Osteoblast (primary cell): ENCODE measurements around the gene EVI5L. TPM values are rescaled to one million over a fixed set of nuclear protein-coding genes. Genes with fewer than 3 reads are reported as not detected.

Source experiments
- DNase-seq: peaks from one replicate; pipeline ENCODE4 v3.0.0; 2011; ENCODE audit warnings: low spot score, mixed read lengths; ENCODE audit not compliant: insufficient read length; ENCODE audit errors: missing footprints
- H2AFZ ChIP-seq: 2 replicates; pipeline ENCODE4 v1.6.0; 2011; ENCODE audit warnings: mild to moderate bottlenecking, low read length
- H3K27ac ChIP-seq: 2 replicates; pipeline ENCODE4 v1.5.1; 2011; ENCODE audit warnings: mild to moderate bottlenecking, low read depth, low read length, moderate library complexity
- H3K27me3 ChIP-seq: 2 replicates; pipeline ENCODE4 v1.6.0; 2012; ENCODE audit warnings: mild to moderate bottlenecking, control low read depth, inconsistent platforms, low read length, moderate library complexity; ENCODE audit not compliant: insufficient read depth
- H3K36me3 ChIP-seq: 2 replicates; pipeline ENCODE4 v1.5.1; 2011; ENCODE audit warnings: mild to moderate bottlenecking, low read length, control low read depth, moderate library complexity; ENCODE audit not compliant: insufficient read depth
- H3K4me1 ChIP-seq: 2 replicates; pipeline ENCODE4 v1.5.1; 2011; ENCODE audit warnings: mild to moderate bottlenecking, low read length, control low read depth, moderate library complexity; ENCODE audit not compliant: insufficient read depth
- H3K4me2 ChIP-seq: 2 replicates; pipeline ENCODE4 v1.6.0; 2011; ENCODE audit warnings: mild to moderate bottlenecking, low read length; ENCODE audit not compliant: insufficient read depth
- H3K4me3 ChIP-seq: fragments of 200-600 bp; sonication (generic); 3 replicates; pipeline ENCODE4 v1.5.1; 2012; ENCODE audit warnings: mild to moderate bottlenecking, low read length, inconsistent platforms; ENCODE audit not compliant: insufficient read depth
- H3K79me2 ChIP-seq: 2 replicates; pipeline ENCODE4 v1.6.0; 2012; ENCODE audit warnings: mild to moderate bottlenecking, low read length, control low read depth, inconsistent platforms; ENCODE audit not compliant: insufficient read depth
- H3K9me3 ChIP-seq: 2 replicates; pipeline ENCODE4 v1.5.1; 2011; ENCODE audit warnings: low read depth, low read length, control low read depth
- H4K20me1 ChIP-seq: 2 replicates; pipeline ENCODE4 v1.6.0; 2012; ENCODE audit warnings: mild to moderate bottlenecking, low read length, control low read depth; ENCODE audit not compliant: insufficient read depth
- total RNA-seq: library from RNA; depleted of rRNA; stranded (reverse); fragments of >200 nt; gene quantifications from 2 replicates; pipeline ENCODE4 v1.2.3, GENCODE V29; 2012
- TF ChIP-seq, protein P1 (sequence below): IDR thresholded peaks from 2 replicates; pipeline ENCODE4 v1.5.1; 2011; ENCODE audit warnings: mild to moderate bottlenecking, low read depth, low read length, moderate library complexity; ENCODE audit errors: extremely low read depth

The EVI5L gene
- total RNA-seq, 1 donor: 26.1 TPM

DNA sequence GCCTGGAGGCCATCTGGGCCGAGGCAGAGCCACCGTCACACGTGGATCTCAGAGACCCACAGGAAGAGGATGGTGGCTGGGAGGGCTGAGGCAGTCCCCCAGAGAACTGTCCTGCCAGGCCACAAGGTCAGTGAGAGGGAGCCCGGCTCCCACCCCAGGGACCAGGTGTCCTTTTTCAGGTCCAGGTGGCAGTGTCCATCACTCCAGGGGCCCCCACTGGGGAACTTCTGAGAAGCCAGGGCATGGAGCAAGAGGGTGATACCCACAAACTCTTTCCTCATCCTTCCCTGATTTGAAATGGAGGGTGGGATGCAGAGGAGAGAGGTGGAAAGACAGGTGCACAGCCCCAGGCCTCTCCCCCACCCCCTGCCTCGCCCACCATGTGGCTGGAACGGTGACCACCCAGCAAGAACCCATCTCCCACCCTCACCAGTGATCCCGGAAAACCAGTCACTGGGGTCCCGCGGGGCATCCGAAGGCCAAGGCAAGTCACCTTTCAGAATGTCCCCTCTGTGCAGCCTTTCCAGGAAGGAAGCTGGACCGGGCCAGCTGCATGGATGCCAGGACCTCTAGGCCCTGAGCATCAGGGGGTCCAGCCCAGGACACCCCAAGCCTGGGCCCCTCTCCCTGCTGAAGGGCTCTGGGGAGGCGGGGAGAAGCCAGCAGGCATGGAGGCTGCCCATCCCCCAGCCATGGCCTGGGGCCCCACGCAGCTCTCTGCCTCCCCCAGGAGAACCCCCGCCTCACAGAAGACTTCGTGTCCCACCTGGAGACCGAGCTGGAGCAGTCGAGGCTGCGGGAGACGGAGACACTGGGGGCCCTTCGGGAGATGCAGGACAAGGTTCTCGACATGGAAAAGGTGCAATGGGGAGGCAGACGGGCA lies 30.1 kb downstream of the EVI5L start:
- Histone ChIP-seq H3K4me3 (no peak overlapping the region), H3K27me3 (no peaks in the 10 kb centered on the region), H3K79me2 (no peaks in the 10 kb centered on the region), H3K27ac (no peak overlapping the region), H4K20me1 (no peaks in the 10 kb centered on the region), H3K4me1 (no peaks in the 10 kb centered on the region), H2AFZ (no peak overlapping the region), H3K9me3 (no peaks in the 10 kb centered on the region), H3K36me3 (no peaks in the 10 kb centered on the region), H3K4me2 (no peak overlapping the region)
- peak; percentile 77 for DNase-seq
- TF ChIP-seq, protein P1, sequence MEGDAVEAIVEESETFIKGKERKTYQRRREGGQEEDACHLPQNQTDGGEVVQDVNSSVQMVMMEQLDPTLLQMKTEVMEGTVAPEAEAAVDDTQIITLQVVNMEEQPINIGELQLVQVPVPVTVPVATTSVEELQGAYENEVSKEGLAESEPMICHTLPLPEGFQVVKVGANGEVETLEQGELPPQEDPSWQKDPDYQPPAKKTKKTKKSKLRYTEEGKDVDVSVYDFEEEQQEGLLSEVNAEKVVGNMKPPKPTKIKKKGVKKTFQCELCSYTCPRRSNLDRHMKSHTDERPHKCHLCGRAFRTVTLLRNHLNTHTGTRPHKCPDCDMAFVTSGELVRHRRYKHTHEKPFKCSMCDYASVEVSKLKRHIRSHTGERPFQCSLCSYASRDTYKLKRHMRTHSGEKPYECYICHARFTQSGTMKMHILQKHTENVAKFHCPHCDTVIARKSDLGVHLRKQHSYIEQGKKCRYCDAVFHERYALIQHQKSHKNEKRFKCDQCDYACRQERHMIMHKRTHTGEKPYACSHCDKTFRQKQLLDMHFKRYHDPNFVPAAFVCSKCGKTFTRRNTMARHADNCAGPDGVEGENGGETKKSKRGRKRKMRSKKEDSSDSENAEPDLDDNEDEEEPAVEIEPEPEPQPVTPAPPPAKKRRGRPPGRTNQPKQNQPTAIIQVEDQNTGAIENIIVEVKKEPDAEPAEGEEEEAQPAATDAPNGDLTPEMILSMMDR: no peak

DNA sequence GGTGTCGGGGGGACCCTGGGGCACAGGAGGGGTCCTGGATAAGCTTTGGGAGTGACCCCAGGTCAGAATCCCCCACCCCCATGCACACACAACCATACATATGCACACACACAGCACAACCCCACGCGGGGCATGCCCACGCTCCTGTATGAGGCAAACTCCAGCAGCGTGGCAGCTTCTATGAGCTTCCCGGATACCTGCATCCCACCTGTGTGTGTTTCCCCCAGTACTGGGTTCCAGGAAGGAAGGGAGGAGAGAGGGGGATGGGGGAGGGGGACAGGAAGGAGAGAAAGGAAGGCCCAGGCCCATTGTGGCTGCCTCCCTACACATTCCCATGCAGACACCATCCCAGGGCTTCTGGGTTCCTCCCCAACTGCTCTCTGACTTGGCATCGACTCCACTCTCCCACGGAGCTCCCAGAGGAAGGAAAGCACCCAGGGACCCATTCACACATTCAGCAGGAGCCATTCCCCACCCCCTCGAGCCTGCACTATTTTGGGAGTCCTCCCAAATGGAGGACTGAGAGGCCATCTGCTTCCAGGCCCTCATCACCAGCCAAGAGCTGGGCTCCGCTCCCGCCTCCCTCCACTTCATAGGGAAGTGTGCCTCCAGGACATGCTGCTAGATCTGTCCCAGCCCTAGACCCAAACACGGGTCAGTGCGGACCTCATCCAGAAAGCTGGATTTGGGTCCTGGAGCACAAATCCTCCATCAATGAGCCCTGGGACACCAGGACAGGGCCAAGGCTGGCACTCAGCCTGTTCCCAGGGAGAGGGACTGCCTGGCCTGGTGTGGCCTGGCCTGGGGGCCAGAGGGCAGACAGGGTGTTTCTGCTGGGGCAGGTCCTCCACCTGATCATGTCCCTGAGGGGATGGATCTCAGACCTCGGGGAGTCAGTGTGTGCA lies 30.9 kb downstream of the EVI5L start:
- Histone ChIP-seq H3K4me2 (no peak overlapping the region), H4K20me1 (no peaks in the 10 kb centered on the region), H3K4me3 (no peak overlapping the region), H3K79me2 (no peaks in the 10 kb centered on the region), H3K27me3 (no peaks in the 10 kb centered on the region), H3K4me1 (no peaks in the 10 kb centered on the region), H3K36me3 (no peaks in the 10 kb centered on the region), H3K27ac (no peak overlapping the region), H3K9me3 (no peaks in the 10 kb centered on the region), H2AFZ (no peak overlapping the region)
- peak; percentile 85 for DNase-seq
- TF ChIP-seq, protein P1: no peak

DNA sequence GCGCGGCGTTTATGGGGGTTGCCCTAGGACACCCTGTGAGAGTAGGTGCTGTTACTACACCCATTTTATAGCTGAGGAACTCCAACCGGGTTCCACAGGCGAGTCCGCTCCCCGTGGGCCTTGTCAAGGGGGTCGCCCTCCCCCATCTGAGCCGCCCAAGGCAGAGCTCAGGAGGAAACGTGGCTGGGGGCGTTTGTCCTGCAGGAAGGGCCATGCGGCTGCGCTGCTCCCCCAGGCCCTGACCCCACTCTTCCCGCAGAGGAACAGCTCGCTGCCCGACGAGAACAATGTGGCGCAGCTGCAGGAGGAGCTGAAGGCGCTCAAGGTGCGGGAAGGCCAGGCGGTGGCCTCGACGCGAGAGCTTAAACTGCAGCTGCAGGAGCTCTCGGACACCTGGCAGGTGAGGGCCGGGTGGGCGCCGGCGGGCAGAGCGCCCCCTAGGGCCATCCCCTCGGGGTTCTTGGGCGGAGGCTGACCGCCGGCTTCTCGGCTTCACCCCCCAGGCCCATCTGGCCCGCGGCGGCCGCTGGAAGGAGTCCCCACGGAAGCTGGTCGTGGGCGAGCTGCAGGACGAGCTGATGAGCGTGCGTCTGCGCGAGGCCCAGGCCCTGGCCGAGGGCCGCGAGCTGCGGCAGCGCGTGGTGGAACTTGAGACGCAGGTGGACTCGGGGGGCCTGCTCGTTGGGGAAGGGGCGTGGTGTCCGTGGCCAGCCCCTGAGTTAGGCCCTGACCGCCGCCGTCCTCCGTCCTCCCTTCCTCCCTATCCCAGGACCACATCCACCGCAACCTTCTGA lies 31.8 kb downstream of the EVI5L start:
- Histone ChIP-seq H3K79me2 (no peaks in the 10 kb centered on the region), H3K36me3 (no peaks in the 10 kb centered on the region), H2AFZ (no peak overlapping the region), H4K20me1 (no peaks in the 10 kb centered on the region), H3K4me1 (no peaks in the 10 kb centered on the region), H3K4me3 (no peak overlapping the region), H3K4me2 (no peak overlapping the region), H3K9me3 (no peaks in the 10 kb centered on the region), H3K27me3 (no peaks in the 10 kb centered on the region), H3K27ac (no peak overlapping the region)
- TF ChIP-seq, protein P1: no peak
- DNase-seq: peak; percentile 77
